NB4 (cell line): ENCODE measurements around the gene CDK5.

Experiments
- CTCF ChIP-seq: IDR thresholded peaks from one replicate; pipeline ENCODE4 v1.5.1; 2012; ENCODE audit warnings: low read depth, low read length
- MAX ChIP-seq: IDR thresholded peaks from 2 replicates; pipeline ENCODE4 v1.6.1; 2011; ENCODE audit warnings: low read depth, low read length
- POLR2A ChIP-seq: IDR thresholded peaks from 2 replicates; pipeline ENCODE4 v1.6.1; 2011; ENCODE audit warnings: mild to moderate bottlenecking; ENCODE audit not compliant: insufficient read length; ENCODE audit errors: extremely low read depth

GRCh38 chr7:151073990-151074389 lies 16.3 kb upstream of the CDK5 start:
- TF ChIP-seq CTCF (no peak), POLR2A (no peak), MAX (no peak)
